HG03571 (cell line): ENCODE data around the gene ATF6.

Experiments
- ATAC-seq: cut with Tn5 transposase; IDR thresholded peaks from one replicate; pipeline ENCODE4 v1.9.1; 2021; ENCODE audit not compliant: unreplicated experiment

Gene ATF6

GRCh38 chr1:161879261-161879660 lies 113.1 kb downstream of the ATF6 start:
- no peak for ATAC-seq

- ATAC-seq: no peak
Measured at GRCh38 chr1:161884475-161884874, 118.4 kb downstream of the ATF6 start.

GRCh38 chr1:161885003-161885402 lies 118.9 kb downstream of the ATF6 start:
- ATAC-seq: no peak

- ATAC-seq: no peak
Measured at GRCh38 chr1:161885759-161886158, 119.6 kb downstream of the ATF6 start.

- ATAC-seq: no peak
Measured at GRCh38 chr1:161886589-161886988, 120.5 kb downstream of the ATF6 start.

- no peak for ATAC-seq
Measured at GRCh38 chr1:161887730-161888287, 121.7 kb downstream of the ATF6 start.

GRCh38 chr1:161890574-161890973 lies 124.5 kb downstream of the ATF6 start:
- no peak for ATAC-seq

- no peak for ATAC-seq
Measured at GRCh38 chr1:161899091-161899490, 133.0 kb downstream of the ATF6 start.

GRCh38 chr1:161900160-161900559 lies 134.0 kb downstream of the ATF6 start:
- ATAC-seq: no peak

- no peak for ATAC-seq
Measured at GRCh38 chr1:161902182-161902581, 136.1 kb downstream of the ATF6 start.

GRCh38 chr1:161905269-161905884 lies 139.3 kb downstream of the ATF6 start:
- no peak for ATAC-seq

- no peak for ATAC-seq
Measured at GRCh38 chr1:161907265-161907664, 141.1 kb downstream of the ATF6 start.

- no peak for ATAC-seq
Measured at GRCh38 chr1:161908264-161908663, 142.1 kb downstream of the ATF6 start.

- ATAC-seq: no peak
Measured at GRCh38 chr1:161910604-161911003, 144.5 kb downstream of the ATF6 start.

- no peak for ATAC-seq
Measured at GRCh38 chr1:161913482-161914140, 147.5 kb downstream of the ATF6 start.

GRCh38 chr1:161914595-161914994 lies 148.5 kb downstream of the ATF6 start:
- no peak for ATAC-seq

- peak; percentile 69 for ATAC-seq
Measured at GRCh38 chr1:161915051-161915503, 149.0 kb downstream of the ATF6 start.

GRCh38 chr1:161915978-161916377 lies 149.9 kb downstream of the ATF6 start:
- ATAC-seq: no peak

GRCh38 chr1:161919229-161919628 lies 153.1 kb downstream of the ATF6 start:
- no peak for ATAC-seq

- ATAC-seq: no peak
Measured at GRCh38 chr1:161921491-161921890, 155.4 kb downstream of the ATF6 start.

GRCh38 chr1:161921990-161922389 lies 155.9 kb downstream of the ATF6 start:
- ATAC-seq: no peak

- ATAC-seq: no peak
Measured at GRCh38 chr1:161928056-161928455, 161.9 kb downstream of the ATF6 start.
